DOHH2 (cell line): ENCODE measurements around the gene KIRREL3.

Source experiments
- CTCF ChIP-seq: fragments of 200-600 bp; sonication (generic); IDR thresholded peaks from one replicate; pipeline ENCODE4 v1.5.1; 2014; ENCODE audit warnings: antibody characterized with exemption, mild to moderate bottlenecking, low read depth, low read length; ENCODE audit not compliant: poor library complexity, severe bottlenecking
- EZH2phosphoT487 ChIP-seq: fragments of 200-600 bp; sonication (generic); IDR thresholded peaks from 2 replicates; pipeline ENCODE4 v1.6.1; 2017; ENCODE audit warnings: borderline replicate concordance, mild to moderate bottlenecking, antibody characterized with exemption, low read length, moderate library complexity, mixed read lengths

GRCh38 chr11:126823274-126823673, 177.3 kb downstream of the KIRREL3 start:
- no peak for TF ChIP-seq CTCF
- no peak for TF ChIP-seq EZH2phosphoT487
